Trophoblast cell (in vitro differentiated cells and primary cell): Measurements from ENCODE around the gene MYPOP.

Source experiments
- DNase-seq, 2 donors: peaks; one replicate each; pipeline ENCODE4 v3.0.0-alpha.2; 2016
- H2AFZ ChIP-seq: 2 replicates; pipeline ENCODE4 v1.6.1; 2013; ENCODE audit warnings: low read length, moderate library complexity, mild to moderate bottlenecking; ENCODE audit not compliant: insufficient read depth, poor library complexity
- H2AK5ac ChIP-seq: 2 replicates; pipeline ENCODE4 v1.6.1; 2013; ENCODE audit warnings: mild to moderate bottlenecking, low read length
- H2BK120ac ChIP-seq: 2 replicates; pipeline ENCODE4 v1.6.1; 2013; ENCODE audit warnings: low read length, mild to moderate bottlenecking, moderate library complexity; ENCODE audit not compliant: insufficient read depth, poor library complexity
- H2BK12ac ChIP-seq: 2 replicates; pipeline ENCODE4 v1.6.1; 2013; ENCODE audit warnings: mild to moderate bottlenecking, low read length, moderate library complexity
- H2BK5ac ChIP-seq: 2 replicates; pipeline ENCODE4 v1.6.1; 2013; ENCODE audit warnings: low read length, low read depth, moderate library complexity, mild to moderate bottlenecking; ENCODE audit not compliant: poor library complexity
- H3K14ac ChIP-seq: 2 replicates; pipeline ENCODE4 v1.6.1; 2013; ENCODE audit warnings: mild to moderate bottlenecking, low read length
- H3K18ac ChIP-seq: 2 replicates; pipeline ENCODE4 v1.6.1; 2013; ENCODE audit warnings: mild to moderate bottlenecking, low read length
- H3K23ac ChIP-seq: 2 replicates; pipeline ENCODE4 v1.6.1; 2013; ENCODE audit warnings: low read length
- H3K27ac ChIP-seq: 2 replicates; pipeline ENCODE4 v1.5.1; 2013; ENCODE audit warnings: low read depth, mild to moderate bottlenecking, inconsistent platforms, low read length, moderate library complexity
- H3K27me3 ChIP-seq: 2 replicates; pipeline ENCODE4 v1.6.1; 2013; ENCODE audit warnings: inconsistent platforms, mild to moderate bottlenecking, low read length, moderate library complexity; ENCODE audit not compliant: insufficient read depth
- H3K36me3 ChIP-seq, 2 experiments: 1 replicate in 1 of 2; 2 replicates in 1 of 2; pipeline ENCODE4 v1.6.1; 2013; ENCODE audit warnings: low read length in 2 of 2, mild to moderate bottlenecking in 2 of 2, moderate library complexity in 1 of 2; ENCODE audit not compliant: insufficient read depth in 2 of 2, control insufficient read depth in 1 of 2
- H3K4ac ChIP-seq: 2 replicates; pipeline ENCODE4 v1.6.1; 2013; ENCODE audit warnings: low read depth, mild to moderate bottlenecking, low read length, moderate library complexity
- H3K4me1 ChIP-seq, 2 experiments: 1 replicate in 1 of 2; 2 replicates in 1 of 2; pipeline ENCODE4 v1.6.1; 2013; ENCODE audit warnings: low read length in 2 of 2, mild to moderate bottlenecking in 2 of 2, moderate library complexity in 1 of 2; ENCODE audit not compliant: insufficient read depth in 2 of 2, control insufficient read depth in 1 of 2
- H3K4me2 ChIP-seq: 2 replicates; pipeline ENCODE4 v1.6.1; 2013; ENCODE audit warnings: inconsistent platforms, mild to moderate bottlenecking, low read length, moderate library complexity
- H3K4me3 ChIP-seq: 2 replicates; pipeline ENCODE4 v1.5.1; 2013; ENCODE audit warnings: mild to moderate bottlenecking, low read depth, low read length, inconsistent platforms
- H3K79me1 ChIP-seq: one replicate; pipeline ENCODE4 v1.6.1; 2013; ENCODE audit warnings: low read length
- H3K79me2 ChIP-seq: 2 replicates; pipeline ENCODE4 v1.6.1; 2013; ENCODE audit warnings: low read length, mild to moderate bottlenecking; ENCODE audit not compliant: control insufficient read depth, insufficient read depth, poor library complexity
- H3K9ac ChIP-seq: 2 replicates; pipeline ENCODE4 v1.6.1; 2013; ENCODE audit warnings: mild to moderate bottlenecking, low read length
- H3K9me3 ChIP-seq: 2 replicates; pipeline ENCODE4 v1.6.1; 2013; ENCODE audit warnings: low read depth, mild to moderate bottlenecking, control low read depth, inconsistent platforms, low read length; ENCODE audit not compliant: insufficient read depth
- H4K12ac ChIP-seq: 2 replicates; pipeline ENCODE4 v1.6.1; 2013; ENCODE audit warnings: low read depth, mild to moderate bottlenecking, low read length, moderate library complexity
- H4K8ac ChIP-seq: 2 replicates; pipeline ENCODE4 v1.6.1; 2013; ENCODE audit warnings: low read depth, mild to moderate bottlenecking, low read length, moderate library complexity
- H4K91ac ChIP-seq: one replicate; pipeline ENCODE4 v1.6.1; 2013; ENCODE audit warnings: low read depth, mild to moderate bottlenecking, low read length, moderate library complexity
- WGBS: extraction: QIAGEN DNeasy Blood & Tissue Kit; methylation state at CpG from one replicate; pipeline ENCODE4 v1.1.7; 2013; ENCODE audit warnings: missing lambda C conversion rate; ENCODE audit not compliant: insufficient read length, insufficient coverage; ENCODE audit errors: extremely low coverage; 5-methylcytosine and 5-hydroxymethylcytosine counted together

The MYPOP gene

GRCh38 chr19:45866400-45867176 lies 35.8 kb downstream of the MYPOP start:
- no CpG with 5 or more reads among the region's 11 CpGs for WGBS
- Histone ChIP-seq H3K9ac (no peak overlapping the region), H4K91ac (peak overlapping the region; percentile 21), H3K79me1 (peaks cover 12% of the 10 kb centered on the region), H3K4ac (no peak overlapping the region), H2BK5ac (peak overlapping the region; percentile 9), H3K23ac (no peak overlapping the region), H3K14ac (no peak overlapping the region), H3K4me1 (peaks cover 1 to 4% of the 10 kb centered on the region in 2 experiments), H2AFZ (no peak overlapping the region), H3K27me3 (peaks cover 6% of the 10 kb centered on the region), H3K18ac (no peak overlapping the region), H3K36me3 (no peaks in the 10 kb centered on the region), H3K4me2 (no peak overlapping the region), H4K8ac (no peak overlapping the region), H2AK5ac (no peak overlapping the region), H2BK12ac (no peak overlapping the region), H3K9me3 (no peaks in the 10 kb centered on the region), H3K79me2 (peaks cover 6% of the 10 kb centered on the region), H3K4me3 (no peak overlapping the region), H4K12ac (no peak overlapping the region), H3K27ac (no peak overlapping the region), H2BK120ac (no peak overlapping the region)
- DNase-seq, result no peak

GRCh38 chr19:45865269-45865948 lies 37.0 kb downstream of the MYPOP start:
- H2BK5ac ChIP-seq, result no peak overlapping the region
- H3K27ac ChIP-seq, result no peak overlapping the region
- no peak overlapping the region for H2AK5ac ChIP-seq
- H4K91ac ChIP-seq, result no peak overlapping the region
- peaks cover 12% of the 10 kb centered on the region for H3K79me1 ChIP-seq
- peaks cover 1 to 4% of the 10 kb centered on the region in 2 experiments for H3K4me1 ChIP-seq
- no peak overlapping the region for H2AFZ ChIP-seq
- no peak overlapping the region for H4K8ac ChIP-seq
- H3K79me2 ChIP-seq, result peaks cover 6% of the 10 kb centered on the region
- no peak for DNase-seq
- no peaks in the 10 kb centered on the region for H3K36me3 ChIP-seq
- no peak overlapping the region for H2BK120ac ChIP-seq
- H3K27me3 ChIP-seq, result peaks cover 6% of the 10 kb centered on the region
- H3K4me2 ChIP-seq, result no peak overlapping the region
- no peak overlapping the region for H3K14ac ChIP-seq
- H3K4me3 ChIP-seq, result no peak overlapping the region
- H3K4ac ChIP-seq, result no peak overlapping the region
- WGBS, result no CpG with 5 or more reads among the region's 9 CpGs
- no peak overlapping the region for H2BK12ac ChIP-seq
- H3K9ac ChIP-seq, result no peak overlapping the region
- no peaks in the 10 kb centered on the region for H3K9me3 ChIP-seq
- no peak overlapping the region for H3K23ac ChIP-seq
- no peak overlapping the region for H3K18ac ChIP-seq
- H4K12ac ChIP-seq, result no peak overlapping the region

- Histone ChIP-seq H3K4me3 (peak overlapping the region; percentile 55), H2AFZ (peak overlapping the region; percentile 20), H3K4me2 (peak overlapping the region; percentile 73), H3K14ac (peak overlapping the region; percentile 40), H3K23ac (no peak overlapping the region), H2BK120ac (peak overlapping the region; percentile 68), H3K4me1 (peaks cover 1 to 4% of the 10 kb centered on the region in 2 experiments), H3K36me3 (peaks cover under 1% of the 10 kb centered on the region in 2 experiments), H2BK5ac (no peak overlapping the region), H4K91ac (peak overlapping the region; percentile 12), H2BK12ac (no peak overlapping the region), H3K79me2 (peaks cover 6% of the 10 kb centered on the region), H3K4ac (peak overlapping the region; percentile 30), H3K9me3 (no peaks in the 10 kb centered on the region), H3K18ac (no peak overlapping the region), H4K8ac (peak overlapping the region; percentile 68), H4K12ac (peak overlapping the region; percentile 47), H3K9ac (no peak overlapping the region), H2AK5ac (peak overlapping the region; percentile 51), H3K79me1 (peaks cover 12% of the 10 kb centered on the region), H3K27me3 (peaks cover 6% of the 10 kb centered on the region), H3K27ac (no peak overlapping the region)
- DNase-seq, result no peak
- no CpG with 5 or more reads among the region's 12 CpGs for WGBS
Measured at GRCh38 chr19:45864629-45865082, 37.8 kb downstream of the MYPOP start.

GRCh38 chr19:45863840-45864628 lies 38.4 kb downstream of the MYPOP start, which contains the start of gene FOXA3:
Gene FOXA3, plus strand, starts transcription at chr19:45864326. Its CDS starts 131 bp downstream, at chr19:45864457.
- peak in 1 of 2 donors; percentile 32 for DNase-seq
- Histone ChIP-seq H3K14ac (peak within 1 kb of the TSS; percentile 40), H3K4me3 (peak within 1 kb of the TSS; percentile 55), H2AFZ (peak within 1 kb of the TSS; percentile 20), H3K18ac (peak within 1 kb of the TSS; percentile 39), H2BK120ac (peak within 1 kb of the TSS; percentile 68), H4K8ac (peak within 1 kb of the TSS; percentile 68), H3K4me1 (peaks cover 1 to 4% of the 10 kb centered on the region in 2 experiments), H3K23ac (no peak within 1 kb of the TSS), H3K27me3 (peaks cover 6% of the 10 kb centered on the region), H3K36me3 (peaks cover 3 to 5% of the 10 kb centered on the region in 2 experiments), H4K91ac (peak within 1 kb of the TSS; percentile 62), H3K27ac (no peak within 1 kb of the TSS), H4K12ac (peak within 1 kb of the TSS; percentile 71), H3K4ac (peak within 1 kb of the TSS; percentile 30), H3K79me2 (peaks cover 6% of the 10 kb centered on the region), H3K9ac (peak within 1 kb of the TSS; percentile 33), H3K79me1 (peaks cover 12% of the 10 kb centered on the region), H2AK5ac (peak within 1 kb of the TSS; percentile 51), H2BK5ac (no peak within 1 kb of the TSS), H3K4me2 (peak within 1 kb of the TSS; percentile 73), H3K9me3 (no peaks in the 10 kb centered on the region), H2BK12ac (no peak within 1 kb of the TSS)
- no CpG with 5 or more reads among the region's 71 CpGs for WGBS
